K562 (cell line): ENCODE data around the gene PSEN1. TPM values are rescaled to one million over a fixed set of nuclear protein-coding genes. Genes with fewer than 3 reads are reported as not detected.

ENCODE experiments used
- ATAC-seq: fragments of 200-7000 bp; cut with Tn5 transposase; 3 replicates; pipeline ENCODE4 v1.9.1; 2020; ENCODE audit warnings: moderate library complexity
- BruUV-seq: library from RNA; stranded (reverse); fragments of 400-500 nt; replicated peaks from 2 replicates; lab custom pipeline; 2021; lab: Mats Ljungman, UMichigan
- CTCF ChIA-PET: fragments of 300-600 bp; formaldehyde crosslinking; extraction: SDS; loops from one replicate; lab custom pipeline; 2021; ENCODE audit warnings: low intra/inter-chr PET ratio; lab: Yijun Ruan, JAX
- POLR2A ChIA-PET: fragments of 300-600, 350-650 bp; sonication (Branson Sonifier 250); formaldehyde crosslinking; extraction: SDS; loops from one replicate; lab custom pipeline; 2021; ENCODE audit warnings: antibody characterized with exemption, inconsistent platforms; lab: Yijun Ruan, JAX
- DNase-seq, 4 experiments: peaks; one replicate each; pipeline versions ENCODE4 v3.0.0 to v3.0.0-alpha.2; 2011 to 2018; ENCODE audit warnings: low spot score in 3 of 4, mixed read lengths in 3 of 4; ENCODE audit errors: extremely low read depth in 1 of 4
- FAIRE-seq: peaks from 2 replicates; lab custom pipeline; 2011; peaks lifted over from hg19 to GRCh38; lab: Jason Lieb, UNC
- H2AFZ ChIP-seq: 2 replicates; pipeline ENCODE4 v1.6.0; 2011; ENCODE audit warnings: low read depth, low read length, control low read depth, inconsistent platforms
- H3K27ac ChIP-seq: fragments of 200-600 bp; 3 replicates; pipeline ENCODE4 v1.8.0; 2011; ENCODE audit warnings: low read depth, mild to moderate bottlenecking, control low read depth, inconsistent platforms, low read length, moderate library complexity, mixed read lengths; ENCODE audit errors: extremely low read depth
- H3K27me3 ChIP-seq, 2 experiments: fragments of 300-600 bp in 1 of 2; 2 replicates in 1 of 2; 3 replicates in 1 of 2; pipeline versions ENCODE4 v1.6.0 to v1.8.0; 2011; ENCODE audit warnings: inconsistent platforms in 2 of 2, low read length in 2 of 2, mild to moderate bottlenecking in 1 of 2, mixed read lengths in 1 of 2, moderate library complexity in 1 of 2; ENCODE audit not compliant: control insufficient read depth in 2 of 2, insufficient read depth in 2 of 2
- H3K36me3 ChIP-seq: fragments of 300-600 bp; 3 replicates; pipeline ENCODE4 v1.8.0; 2011; ENCODE audit warnings: mild to moderate bottlenecking, low read length, inconsistent platforms; ENCODE audit not compliant: control insufficient read depth, insufficient read depth
- H3K4me1 ChIP-seq, 2 experiments: fragments of 200-600 bp in 1 of 2; replicated peaks in 1 of 2; 2 replicates in 1 of 2; 3 replicates in 1 of 2; pipeline versions ENCODE4 v1.5.1 to v1.8.0; 2011; ENCODE audit warnings: inconsistent platforms in 2 of 2, low read length in 2 of 2, mild to moderate bottlenecking in 1 of 2, mixed read lengths in 1 of 2, moderate library complexity in 1 of 2; ENCODE audit not compliant: control insufficient read depth in 2 of 2, insufficient read depth in 2 of 2
- H3K4me2 ChIP-seq: 2 replicates; pipeline ENCODE4 v1.6.1; 2011; ENCODE audit warnings: low read length, control low read depth, inconsistent platforms, mixed read lengths; ENCODE audit not compliant: insufficient read depth
- H3K4me3 ChIP-seq: fragments of 200-600 bp; sonication (generic), shearing (Covaris generic); 2 replicates; pipeline ENCODE4 v1.5.1; 2016; ENCODE audit warnings: control low read depth, inconsistent platforms
- H3K79me2 ChIP-seq: fragments of 200-600 bp; 3 replicates; pipeline ENCODE4 v1.8.0; 2011; ENCODE audit warnings: low read length, inconsistent platforms; ENCODE audit not compliant: control insufficient read depth, insufficient read depth
- H3K9ac ChIP-seq, 2 experiments: 2 replicates each; pipeline versions ENCODE4 v1.6.0 to v1.6.1; 2011; ENCODE audit warnings: low read depth in 2 of 2, low read length in 2 of 2, control low read depth in 1 of 2, inconsistent platforms in 1 of 2, mild to moderate bottlenecking in 1 of 2, mixed read lengths in 1 of 2; ENCODE audit not compliant: insufficient read depth in 1 of 2
- H3K9me1 ChIP-seq: one replicate; pipeline ENCODE4 v1.6.0; 2011; ENCODE audit warnings: inconsistent platforms, mild to moderate bottlenecking, low read length, moderate library complexity; ENCODE audit not compliant: control insufficient read depth, insufficient read depth
- H3K9me3 ChIP-seq: replicated peaks from 2 replicates; pipeline ENCODE4 v1.5.1; 2011; ENCODE audit warnings: low read depth, low read length, inconsistent platforms; ENCODE audit not compliant: control insufficient read depth, insufficient read depth
- H4K20me1 ChIP-seq: replicated peaks from 2 replicates; pipeline ENCODE4 v1.6.1; 2011; ENCODE audit warnings: low read length, inconsistent platforms, mixed read lengths; ENCODE audit not compliant: control insufficient read depth, insufficient read depth
- ASH1L ChIP-seq: fragments of 450-650 bp; IDR thresholded peaks from 2 replicates; pipeline ENCODE4 v1.6.1; 2018; ENCODE audit warnings: borderline replicate concordance, mild to moderate bottlenecking, low read depth; ENCODE audit not compliant: partially characterized antibody
- CCNT2 ChIP-seq: IDR thresholded peaks from 2 replicates; pipeline ENCODE4 v1.6.1; 2011; ENCODE audit warnings: borderline replicate concordance, low read depth, mild to moderate bottlenecking, moderate library complexity, mixed read lengths, low read length; ENCODE audit not compliant: insufficient read length; ENCODE audit errors: extremely low read depth
- EGR1 ChIP-seq: fragments of 450-650 bp; conservative IDR thresholded peaks from 2 replicates; pipeline ENCODE4 v1.6.1; 2017; ENCODE audit warnings: mild to moderate bottlenecking
- ESRRB ChIP-seq: fragments of 250-450 bp; sonication (Bioruptor Pico); IDR thresholded peaks from 2 replicates; pipeline ENCODE4 v1.5.0; 2020; ENCODE audit warnings: mild to moderate bottlenecking, moderate library complexity, borderline replicate concordance
- ETV6 ChIP-seq, 3 experiments: fragments of 150-350 bp in 1 of 3; sonication (generic) in 1 of 3; formaldehyde crosslinking in 1 of 3; IDR thresholded peaks; 2 replicates each; pipeline versions ENCODE4 v1.6.1 to v1.8.0; 2014 to 2022; ENCODE audit warnings: borderline replicate concordance in 2 of 3, low read depth in 2 of 3, antibody characterized with exemption in 1 of 3, low read length in 1 of 3, mild to moderate bottlenecking in 1 of 3, missing genetic modification reagents in 1 of 3
- FOXJ3 ChIP-seq: sonication (generic); formaldehyde crosslinking; IDR thresholded peaks from 2 replicates; pipeline ENCODE4 v1.4.0; 2020; ENCODE audit warnings: mild to moderate bottlenecking, missing genetic modification reagents
- FOXP4 ChIP-seq: sonication (generic); formaldehyde crosslinking; IDR thresholded peaks from 2 replicates; pipeline ENCODE4 v1.8.0; 2022; ENCODE audit warnings: mild to moderate bottlenecking, missing genetic modification reagents, borderline replicate concordance
- MCM7 ChIP-seq, 2 experiments: fragments of 450-650 bp; IDR thresholded peaks; 2 replicates each; pipeline ENCODE4 v1.6.1; 2016 to 2018
- NBN ChIP-seq: fragments of 450-650 bp; IDR thresholded peaks from 2 replicates; pipeline ENCODE4 v1.6.1; 2016; ENCODE audit warnings: low read depth, mild to moderate bottlenecking
- TEAD4 ChIP-seq, 2 experiments: sonication (generic) in 1 of 2; formaldehyde crosslinking in 1 of 2; IDR thresholded peaks; 2 replicates each; pipeline versions ENCODE4 v1.6.1 to v1.8.0; 2012 to 2022; ENCODE audit warnings: borderline replicate concordance in 1 of 2, inconsistent platforms in 1 of 2, low read length in 1 of 2, mild to moderate bottlenecking in 1 of 2, missing genetic modification reagents in 1 of 2
- THRB ChIP-seq: fragments of 450-650 bp; formaldehyde crosslinking; conservative IDR thresholded peaks from 2 replicates; pipeline ENCODE4 v1.4.0; 2022; ENCODE audit warnings: mild to moderate bottlenecking, missing genetic modification characterization
- ZNF347 ChIP-seq: fragments of 450-650 bp; formaldehyde crosslinking; IDR thresholded peaks from 2 replicates; pipeline ENCODE4 v1.4.0; 2020; ENCODE audit warnings: low read depth, mild to moderate bottlenecking, moderate library complexity
- ZNF395 ChIP-seq: fragments of 200-800 bp; sonication (Bioruptor generic); IDR thresholded peaks from 2 replicates; pipeline ENCODE4 v1.6.1; 2017; ENCODE audit warnings: missing genetic modification characterization, missing compliant biosample characterization
- WGBS: fragments of 100-300 bp; shearing (Covaris generic); methylation state at CpG from one replicate; pipeline ENCODE4 v1.1.6; 2016; ENCODE audit warnings: low coverage, mixed read lengths; ENCODE audit not compliant: insufficient coverage; ENCODE audit errors: missing lambda C conversion rate; 5-methylcytosine and 5-hydroxymethylcytosine counted together
- in situ Hi-C: fragments of 300-500 bp; cut with MboI; formaldehyde crosslinking; loops from 4 replicates; pipeline ENCODE4 v1.15.0; 2018; ENCODE audit warnings: inconsistent platforms, mixed read lengths
- intact Hi-C: fragments of 100-400 bp; cut with micrococcal nuclease; formaldehyde crosslinking; loops from 2 replicates; pipeline ENCODE4 v1.14.2; 2022
- polyA plus RNA-seq, 8 experiments: library from polyadenylated mRNA; depleted of rRNA in 4 of 8; stranded (reverse) in 5 of 8; unstranded in 3 of 8; fragments of >200 nt; fragmentation: Nextera tagmentation in 2 of 8; fragmentation: Illumina TruSeq in 1 of 8; extraction: Ambion mirVana in 2 of 8; extraction: Trizol in 1 of 8; gene quantifications; 2 replicates each; pipeline versions ENCODE4 v1.2.1 to v1.2.3, GENCODE V29; 2011 to 2014; ENCODE audit warnings: inconsistent platforms in 1 of 8, missing spikeins in 1 of 8
- total RNA-seq, 7 experiments: library from RNA; depleted of rRNA in 6 of 7; stranded (reverse); fragments of >200 nt in 6 of 7; fragmentation: Illumina TruSeq in 2 of 7; extraction: Trizol in 2 of 7; gene quantifications; 2 replicates each; pipeline versions ENCODE4 v1.2.1 to v1.2.3, GENCODE V29; 2011 to 2021; ENCODE audit warnings: low replicate concordance in 1 of 7

The PSEN1 gene
- total and polyA plus RNA-seq, 9 of the 15 experiments (the other 6 are each of a cell fraction or from before 2014, with no cell fraction given): 6.5 to 25.2 (median 14.3) TPM

- Histone ChIP-seq H3K9me3 (no peaks in the 10 kb centered on the region; the same call in 1 of the 2 replicates), H4K20me1 (no peaks in the 10 kb centered on the region), H3K4me3 (no peak overlapping the region), H2AFZ (no peak overlapping the region), H3K4me2 (no peak overlapping the region), H3K4me1 (no peaks in the 10 kb centered on the region), H3K9ac (no peak overlapping the region), H3K79me2 (no peaks in the 10 kb centered on the region), H3K27me3 (no peaks in the 10 kb centered on the region), H3K36me3 (peaks cover 42% of the 10 kb centered on the region; the same call in 2 of the 3 replicates), H3K27ac (no peak overlapping the region), H3K9me1 (no peaks in the 10 kb centered on the region)
- FAIRE-seq: no peak
- CTCF ChIA-PET: no interaction called here
- in situ Hi-C loops: no loop called here
- BruUV-seq: no TSS peak
- intact Hi-C loops: no loop called here
- POLR2A ChIA-PET: no interaction called here
- 100% methylated on average over 1 of the region's 8 CpGs for WGBS
- no peak for DNase-seq
- ATAC-seq: no peak
- TF ChIP-seq EGR1 (no peak), ZNF347 (no peak), ASH1L (no peak), MCM7 (IDR thresholded peaks at IDR 0.05) (no peak), FOXJ3 (no peak), THRB (CRISPR knock-in tag) (no peak), CCNT2 (no peak), FOXP4 (CRISPR knock-in tag) (no peak), TEAD4 (IDR thresholded peaks at IDR 0.05; ENCODE audit: low read length) (no peak), TEAD4 (CRISPR knock-in tag; IDR thresholded peaks at IDR 0.05; ENCODE audit: borderline replicate concordance) (no peak), ESRRB (no peak), ZNF395 (no peak), ETV6 (IDR thresholded peaks at IDR 0.05; ENCODE audit: borderline replicate concordance in 1 of 2, low read depth in 2 of 2, low read length in 1 of 2) (no peak), ETV6 (CRISPR knock-in tag; IDR thresholded peaks at IDR 0.05; ENCODE audit: borderline replicate concordance) (no peak), NBN (no peak)
Measured at GRCh38 chr14:73208846-73209245, 72.5 kb downstream of the PSEN1 start.
